Measurements from ENCODE around the gene CFAP77.

CFAP77 gene

DNA sequence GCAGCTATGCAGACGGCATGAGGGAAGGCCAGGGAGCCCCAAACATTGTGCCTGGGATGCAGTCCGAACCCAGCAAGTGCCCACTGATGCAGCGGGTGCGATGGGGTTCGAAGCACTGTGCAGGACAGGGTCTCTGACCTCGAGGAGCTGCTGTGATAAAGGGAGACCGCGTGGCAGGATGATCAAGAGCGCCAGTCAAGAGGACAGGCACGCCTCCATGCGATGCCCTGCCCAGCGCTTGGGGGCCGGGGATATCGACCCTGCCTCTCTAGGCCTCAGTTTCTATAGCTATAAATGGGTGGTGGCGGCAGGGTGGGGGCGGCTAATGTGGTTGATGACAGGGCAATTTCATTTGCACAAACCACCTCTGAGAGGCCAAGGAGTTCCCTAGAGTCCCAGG, 87.7 kb downstream of the CFAP77 start:
- no peak for DNase-seq

DNA sequence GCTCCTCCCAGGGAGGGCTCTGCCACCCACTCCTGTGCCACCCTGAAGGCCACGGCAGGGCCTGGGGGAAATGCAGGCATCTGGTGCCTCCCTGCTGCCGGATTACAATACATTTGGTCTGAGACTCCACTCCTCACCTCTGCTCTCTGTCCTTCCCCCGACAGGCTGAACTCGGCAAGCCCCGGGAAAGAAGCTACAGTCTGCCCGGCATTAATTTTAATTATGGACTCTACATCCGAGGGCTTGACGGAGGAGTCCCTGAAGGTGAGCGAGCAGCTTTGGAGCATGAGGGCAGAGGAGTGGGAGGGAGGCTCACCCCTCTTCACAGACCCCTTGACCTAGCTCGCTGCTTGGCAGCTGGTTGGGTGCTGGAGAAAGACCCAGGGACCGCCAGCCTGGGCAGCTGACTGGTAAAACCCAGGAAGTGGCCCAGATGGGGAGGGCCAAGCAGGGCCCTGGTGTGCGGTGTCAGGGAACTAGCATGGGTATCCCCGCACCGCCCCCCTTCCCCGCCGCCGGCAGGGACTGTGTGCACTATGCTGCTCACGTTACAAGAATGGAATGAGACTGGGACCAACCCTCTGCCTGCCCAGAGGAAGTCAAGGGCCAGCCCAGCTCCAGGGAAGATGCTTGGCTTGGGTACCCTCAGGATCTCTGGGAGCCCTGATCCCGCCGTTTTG, 88.7 kb downstream of the CFAP77 start:
- DNase-seq: no peak

DNA sequence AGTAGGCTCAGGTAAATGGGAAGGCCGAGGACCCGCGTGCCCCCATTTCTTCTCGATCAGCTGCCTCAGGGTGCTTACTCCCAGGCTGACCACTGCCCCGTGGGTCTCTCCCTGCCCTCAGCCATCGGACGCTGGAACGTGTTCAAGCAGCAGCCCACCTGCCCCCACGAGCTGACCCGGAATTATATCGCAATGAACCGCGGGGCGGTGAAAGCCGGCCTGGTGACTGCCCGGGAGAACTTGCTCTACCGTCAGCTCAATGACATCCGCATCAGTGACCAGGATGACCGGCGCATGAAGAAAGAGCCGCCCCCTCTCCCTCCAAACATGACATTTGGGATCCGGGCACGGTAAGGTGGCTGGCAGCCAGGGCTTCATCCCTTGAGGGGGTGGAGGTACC, 89.2 kb downstream of the CFAP77 start:
- DNase-seq: no peak

DNA sequence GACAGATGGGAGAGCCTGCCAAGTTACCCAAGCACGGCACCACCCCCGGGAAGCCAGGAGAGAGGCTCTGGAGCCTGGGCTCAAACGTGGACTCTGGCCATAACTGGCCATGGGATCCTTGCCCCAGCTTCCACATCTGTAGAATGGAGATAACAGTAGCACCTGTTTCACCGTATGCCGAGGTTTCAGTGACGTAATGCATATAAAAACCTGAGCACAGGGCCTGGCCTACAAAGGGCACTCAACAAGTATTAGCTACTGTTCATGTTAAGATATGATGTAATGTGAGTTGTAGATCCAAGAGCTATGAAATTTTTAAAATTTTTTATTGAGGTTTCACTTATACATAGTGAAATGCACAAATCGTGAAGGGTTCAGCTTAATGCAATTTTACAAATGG, 90.2 kb downstream of the CFAP77 start:
- no peak for DNase-seq

DNA sequence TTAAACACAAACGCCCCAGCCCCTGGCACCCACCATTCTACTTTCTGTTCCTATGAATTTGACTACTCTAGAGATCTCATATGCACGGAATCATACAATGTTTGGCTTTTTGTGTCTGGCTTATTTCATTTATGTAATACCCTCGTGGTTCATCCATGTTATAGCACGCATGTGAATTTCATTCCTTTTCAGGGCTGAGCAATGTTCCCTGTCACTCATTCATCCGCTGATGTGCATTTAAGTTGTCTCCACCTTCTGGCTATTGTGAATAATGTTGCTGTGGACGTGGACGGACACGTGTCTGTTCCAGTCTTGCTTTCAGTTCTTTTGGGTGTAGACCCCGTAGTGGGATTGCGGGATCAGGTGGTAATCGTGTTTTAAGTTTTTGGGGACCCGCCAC, 92.5 kb downstream of the CFAP77 start:
- DNase-seq: no peak

DNA sequence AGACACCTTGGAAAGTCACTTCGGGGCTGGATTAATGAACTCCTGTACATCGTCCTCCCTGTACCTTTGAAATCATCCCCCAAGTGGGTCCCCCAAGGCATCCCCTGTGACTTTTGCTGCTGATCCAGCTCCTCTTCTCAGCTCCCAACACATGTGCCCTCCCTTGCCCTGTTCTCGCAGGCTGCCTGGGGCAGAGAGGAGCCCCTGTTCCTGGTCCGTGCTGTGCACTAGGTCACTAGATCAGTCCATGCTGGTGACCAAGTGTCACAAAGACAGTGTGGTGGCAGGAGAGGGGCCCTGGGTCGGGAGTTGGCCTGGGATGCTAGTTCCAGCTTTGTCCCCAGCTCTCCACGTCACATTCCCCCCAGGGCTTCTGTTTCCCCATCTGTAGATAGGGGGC, 93.1 kb downstream of the CFAP77 start:
- no peak for DNase-seq

DNA sequence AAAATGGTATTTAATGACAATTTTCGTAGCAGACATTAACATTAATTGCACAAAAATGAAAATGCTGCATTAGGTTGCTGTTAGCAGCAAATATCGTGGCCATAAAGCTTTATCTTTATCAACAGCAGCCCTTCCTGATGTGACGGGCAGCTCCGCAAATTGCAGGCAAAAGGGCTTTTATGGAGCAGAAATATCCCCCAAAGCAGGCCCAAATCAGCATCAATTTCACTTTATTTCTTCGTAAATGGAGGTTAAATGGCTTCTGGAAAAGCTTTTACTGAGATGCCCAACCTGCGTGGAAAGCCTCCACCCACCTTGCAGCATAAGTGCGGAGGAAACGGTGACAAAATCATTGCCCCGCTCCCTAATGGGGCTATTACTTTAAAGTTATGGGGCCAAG, 94.5 kb downstream of the CFAP77 start:
- DNase-seq: no peak

DNA sequence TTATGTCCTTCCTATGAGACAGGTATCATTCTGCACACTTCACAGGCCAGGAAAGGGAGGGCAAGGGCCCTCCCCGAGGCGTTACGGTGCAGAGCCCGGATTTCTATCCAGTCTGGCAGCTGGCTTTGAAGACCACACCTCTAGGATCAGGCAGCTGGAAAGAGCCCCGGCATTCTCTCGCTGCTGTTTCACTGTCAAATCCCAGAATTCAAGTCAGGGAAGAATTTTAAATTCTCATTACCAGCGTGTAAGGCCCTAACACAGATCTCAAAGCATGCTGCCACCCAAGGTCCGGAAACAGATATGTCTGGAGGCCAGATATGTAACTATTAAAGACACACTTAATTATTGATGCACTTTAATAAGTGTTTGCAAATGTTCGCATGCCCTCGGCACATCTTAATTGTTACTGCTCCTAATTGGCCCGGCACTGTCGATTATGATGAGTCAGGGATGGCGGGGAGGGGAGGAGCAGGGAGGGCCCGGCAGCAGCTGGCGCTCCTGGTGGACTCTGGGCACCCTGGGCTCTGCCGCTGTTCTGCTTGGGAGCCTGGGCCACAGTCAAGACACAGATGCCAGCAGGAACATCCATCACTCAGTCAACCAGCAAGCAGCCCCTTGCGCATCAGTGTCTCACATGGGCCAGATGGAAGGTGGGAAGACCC, 96.1 kb downstream of the CFAP77 start:
- DNase-seq: no peak

DNA sequence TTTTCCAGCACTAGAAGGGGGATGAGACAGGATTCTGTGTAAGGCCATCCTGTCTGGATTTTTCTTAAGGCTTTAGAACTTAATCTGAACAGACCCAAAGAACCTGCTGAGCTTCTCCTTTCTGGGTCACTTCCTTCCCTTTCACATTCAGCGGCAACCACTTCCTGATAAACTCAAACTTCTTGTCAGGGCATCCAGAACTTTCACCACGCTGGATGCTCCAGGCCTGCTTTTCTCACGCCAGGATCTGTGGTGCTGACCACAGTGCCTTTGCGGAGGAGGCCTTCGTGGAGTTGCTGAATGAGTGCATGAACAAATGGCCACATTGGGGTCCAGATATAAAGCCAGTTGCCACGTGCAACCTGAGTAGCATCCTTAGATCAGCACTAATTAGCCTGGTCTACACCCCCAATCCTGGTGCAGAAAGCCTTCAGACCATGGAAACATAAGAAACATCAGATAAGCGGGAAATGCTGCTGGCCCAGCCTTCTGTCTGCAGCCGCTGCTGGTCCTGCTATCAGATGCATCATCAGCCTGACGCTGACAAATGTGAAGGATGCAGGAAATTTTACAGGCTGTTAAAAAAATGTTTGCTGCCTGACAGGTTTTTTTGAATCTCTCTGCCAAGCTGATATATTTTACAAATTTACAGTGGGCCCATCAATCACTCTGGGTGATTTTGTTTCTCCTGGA, 97.1 kb downstream of the CFAP77 start:
- no peak for DNase-seq

DNA sequence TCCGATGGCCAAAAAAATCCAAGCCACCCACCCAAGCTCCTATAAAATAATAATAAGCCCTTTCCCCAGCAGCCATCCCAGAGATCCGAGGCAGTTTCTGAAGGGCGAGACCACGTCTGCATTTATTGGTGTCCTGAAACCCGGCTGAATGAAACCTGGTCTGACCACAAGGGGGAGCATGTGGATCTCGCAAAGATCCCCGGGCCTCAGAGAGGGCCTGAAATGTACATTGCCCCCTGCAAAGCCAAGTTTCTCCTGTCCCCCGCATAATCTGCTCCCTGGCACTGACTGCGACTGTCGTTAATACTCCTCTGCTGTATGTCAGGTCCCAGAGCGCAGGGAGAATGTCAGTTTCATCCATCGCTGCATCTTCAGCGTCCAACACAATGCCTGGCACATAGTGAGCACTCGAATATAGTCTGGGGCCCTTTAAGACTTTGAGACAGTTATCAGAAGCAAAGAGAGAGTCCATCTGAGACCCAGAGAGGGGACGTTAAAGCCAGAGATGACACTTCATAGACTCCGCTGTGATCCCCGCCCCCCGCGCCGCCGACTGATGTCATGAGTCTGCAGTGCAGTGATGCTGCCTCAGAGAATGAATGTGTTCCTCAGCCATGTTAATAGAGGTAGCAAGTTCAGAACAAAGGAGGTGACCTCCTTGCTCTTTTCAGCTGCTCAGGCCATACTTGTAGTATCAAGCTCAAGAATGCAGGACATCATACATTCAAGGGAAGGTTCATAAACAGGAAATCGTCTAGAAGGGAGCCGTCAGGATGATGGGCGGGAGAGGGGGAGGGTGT, 97.9 kb downstream of the CFAP77 start:
- DNase-seq: peak; percentile 65

DNA sequence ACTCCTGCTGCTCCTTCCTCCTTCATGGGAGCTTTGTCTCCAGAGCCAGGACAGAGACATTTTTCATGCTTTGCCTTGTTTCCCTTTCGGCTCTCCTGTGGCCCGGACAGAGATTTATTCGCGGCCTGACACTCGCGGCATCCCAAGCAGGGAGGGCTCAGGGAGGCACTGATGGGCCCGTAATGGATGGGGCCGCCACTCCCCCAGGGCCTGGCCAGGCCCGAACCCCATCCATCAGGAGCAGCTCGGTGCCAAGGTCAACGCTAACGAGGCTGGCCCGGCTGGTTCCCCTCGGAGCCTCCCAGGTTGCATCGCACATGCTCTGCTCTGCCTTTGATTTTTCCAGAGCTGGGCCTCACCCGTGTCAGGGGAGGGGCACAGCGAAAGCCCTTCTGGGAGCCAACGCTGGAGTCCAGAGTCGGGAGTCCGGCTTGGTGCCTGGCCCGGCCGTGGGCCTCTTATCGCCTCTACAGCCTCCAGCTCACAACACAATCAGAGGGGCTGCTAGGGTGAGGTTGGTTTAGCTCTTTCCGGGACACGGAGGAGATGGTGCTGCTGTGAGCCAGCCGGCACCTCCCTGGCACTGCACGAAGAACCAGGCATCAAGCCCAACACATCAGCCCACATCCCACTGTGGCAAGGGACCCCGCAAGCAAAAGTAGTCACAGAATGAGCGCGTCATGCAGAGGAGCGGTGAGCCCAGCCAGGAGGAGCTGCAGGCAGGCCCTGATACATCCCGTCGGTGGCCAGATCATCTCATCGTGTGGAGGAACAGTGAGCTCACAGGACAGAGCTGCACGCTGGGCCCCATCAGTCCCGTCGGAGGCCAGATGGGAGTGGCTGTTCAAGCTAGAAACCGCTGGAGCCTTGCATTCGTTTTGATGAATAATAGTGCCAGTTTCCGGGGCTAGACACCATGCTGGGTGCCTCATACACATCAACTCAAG, 100.2 kb downstream of the CFAP77 start:
- no peak for DNase-seq

DNA sequence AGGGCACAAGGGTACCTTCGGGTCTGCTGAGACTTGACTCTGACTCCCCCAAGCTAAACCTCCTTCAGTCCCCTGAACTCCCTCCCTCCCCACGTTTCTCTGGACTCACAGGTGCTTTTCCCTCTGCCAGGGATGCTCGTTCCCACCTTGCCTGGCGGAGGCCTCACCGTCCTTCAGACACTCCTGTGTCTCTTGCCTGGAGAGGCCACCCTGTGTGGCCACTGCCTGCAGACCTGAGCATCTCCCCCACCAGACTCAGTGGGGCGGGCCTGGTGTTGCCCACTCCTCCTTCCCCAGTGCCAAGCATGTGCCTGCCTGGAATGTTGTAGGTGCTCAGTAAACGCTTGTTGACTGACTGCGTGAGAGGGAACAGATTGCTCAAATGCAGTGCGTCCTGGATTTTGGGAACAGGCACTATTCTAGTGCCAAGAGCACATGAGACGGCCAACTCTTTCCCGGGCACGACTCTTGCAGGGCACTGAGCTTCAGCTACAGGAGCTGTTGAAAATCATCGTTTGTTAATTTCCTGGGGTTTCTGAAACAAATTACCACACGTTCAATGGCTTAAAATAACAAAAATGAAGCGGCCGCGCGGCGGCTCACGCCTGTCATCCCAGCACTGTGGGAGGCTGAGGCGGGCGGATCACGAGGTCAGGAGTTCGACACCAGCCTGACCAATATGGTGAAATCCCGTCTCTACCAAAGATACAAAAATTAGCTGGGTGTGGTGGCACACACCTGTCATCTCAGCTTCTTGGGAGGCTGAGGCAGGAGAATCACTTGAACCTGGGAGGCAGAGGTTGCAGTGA, 101.4 kb downstream of the CFAP77 start:
- DNase-seq: no peak

DNA sequence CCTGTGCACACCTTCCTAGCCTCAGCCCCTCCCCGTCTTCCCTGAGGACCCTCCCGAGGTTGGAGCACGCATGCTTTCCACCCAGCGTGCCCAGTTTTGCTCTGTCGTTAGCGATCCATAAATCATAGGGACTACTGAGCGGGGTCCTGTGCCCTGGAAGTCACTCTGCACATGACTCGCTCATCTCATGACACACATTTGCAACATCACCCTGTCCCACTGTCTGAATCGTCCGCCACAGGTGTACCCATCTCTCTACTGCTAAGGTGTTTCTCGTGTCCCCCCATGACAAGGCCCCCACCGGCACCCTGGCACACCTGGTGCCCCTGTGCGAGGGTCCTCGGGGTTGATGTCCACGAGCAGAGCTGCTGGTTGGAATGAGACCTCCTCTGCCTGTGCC, 103.4 kb downstream of the CFAP77 start:
- no peak for DNase-seq

DNA sequence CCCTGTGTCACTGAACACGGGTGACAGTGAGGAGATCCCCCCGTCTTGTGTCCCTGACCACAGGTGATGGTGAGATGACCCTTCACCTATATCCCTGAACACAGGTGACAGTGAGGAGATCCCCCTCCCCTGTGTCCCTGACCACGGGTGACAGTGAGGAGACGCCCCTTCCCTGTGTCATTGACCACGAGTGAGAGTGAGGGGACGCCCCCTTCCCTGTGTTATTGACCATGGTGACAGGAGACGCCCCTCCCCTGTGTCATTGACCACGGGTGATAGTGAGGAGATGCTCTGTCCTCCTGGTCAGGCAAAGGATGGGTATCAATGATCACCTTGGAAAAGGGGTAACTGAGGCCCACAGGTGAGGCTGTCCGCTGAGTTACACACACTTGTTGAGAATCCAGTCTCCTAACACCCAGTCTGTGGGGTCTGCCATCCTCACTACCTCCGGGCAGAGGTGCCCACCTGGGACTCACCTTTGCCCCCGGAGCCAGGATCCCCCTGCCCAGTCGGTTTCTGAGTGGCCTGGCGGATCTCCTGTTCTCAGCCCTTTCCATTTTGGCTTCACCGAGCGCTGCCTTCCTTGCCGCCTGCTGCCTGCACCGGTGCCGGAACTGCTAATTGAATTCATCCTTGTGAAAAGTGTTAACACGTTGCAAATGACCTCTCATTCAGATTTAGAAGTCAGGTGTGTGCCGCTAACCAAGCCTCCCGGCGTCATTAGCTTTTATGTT, 104.2 kb downstream of the CFAP77 start:
- DNase-seq: no peak

DNA sequence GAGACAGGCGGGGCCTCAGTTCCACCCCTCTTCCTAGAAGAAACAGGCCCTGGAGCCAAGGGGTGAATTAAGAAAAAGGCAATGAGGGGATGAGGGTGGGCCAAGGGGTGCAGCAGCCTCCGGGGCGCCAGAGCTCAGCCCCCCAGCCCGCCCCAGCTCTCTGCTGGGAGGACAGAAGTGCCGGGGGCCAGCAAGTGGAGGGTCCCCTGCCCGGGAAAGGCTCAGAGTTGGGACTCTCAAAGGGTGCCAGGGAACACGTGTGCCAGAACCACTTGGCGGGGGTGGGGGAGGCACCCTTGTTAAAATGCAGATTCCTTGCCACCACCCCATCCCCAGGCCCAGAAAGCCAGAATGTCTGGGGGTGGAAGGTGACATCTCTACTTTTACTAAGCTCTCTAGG, 104.8 kb downstream of the CFAP77 start:
- no peak for DNase-seq

DNA sequence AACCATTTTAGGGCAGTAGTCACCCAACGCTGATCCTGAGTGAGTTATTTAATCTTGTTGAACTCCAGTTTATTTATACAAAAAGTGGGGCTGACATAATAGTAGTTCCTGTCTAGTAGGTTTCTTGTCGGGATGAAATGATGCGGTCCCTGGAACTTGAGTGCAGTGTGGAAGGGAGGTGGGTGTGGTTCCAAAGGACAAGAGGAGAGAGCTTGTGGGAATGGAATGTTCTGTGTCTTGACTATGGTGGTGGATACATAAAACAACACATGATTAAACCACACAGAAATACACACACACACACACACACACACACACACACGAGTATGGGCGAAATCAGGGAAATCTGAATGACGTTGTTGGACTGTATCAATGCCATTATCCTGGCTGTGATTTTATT, 106.3 kb downstream of the CFAP77 start:
- no peak for DNase-seq

DNA sequence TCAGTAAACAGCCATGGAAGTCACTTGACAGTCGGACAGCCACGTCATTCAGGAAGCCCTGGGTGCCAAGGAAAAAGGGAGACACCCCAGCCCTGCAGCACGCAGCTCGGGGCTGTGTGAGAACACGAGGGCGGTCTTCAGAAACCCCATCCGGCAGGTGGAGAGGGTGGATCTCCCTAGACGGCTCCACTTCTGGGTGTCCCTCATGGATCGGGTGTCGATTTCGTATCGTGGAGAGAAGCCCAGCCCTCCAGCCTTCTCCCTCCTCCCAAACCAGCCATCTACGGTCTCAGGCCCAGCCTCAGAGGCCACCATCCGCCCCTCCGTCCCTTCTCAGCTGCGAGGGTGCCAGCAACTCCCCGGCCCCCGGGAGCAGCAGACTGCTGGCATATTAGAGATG, 106.9 kb downstream of the CFAP77 start:
- DNase-seq: no peak

DNA sequence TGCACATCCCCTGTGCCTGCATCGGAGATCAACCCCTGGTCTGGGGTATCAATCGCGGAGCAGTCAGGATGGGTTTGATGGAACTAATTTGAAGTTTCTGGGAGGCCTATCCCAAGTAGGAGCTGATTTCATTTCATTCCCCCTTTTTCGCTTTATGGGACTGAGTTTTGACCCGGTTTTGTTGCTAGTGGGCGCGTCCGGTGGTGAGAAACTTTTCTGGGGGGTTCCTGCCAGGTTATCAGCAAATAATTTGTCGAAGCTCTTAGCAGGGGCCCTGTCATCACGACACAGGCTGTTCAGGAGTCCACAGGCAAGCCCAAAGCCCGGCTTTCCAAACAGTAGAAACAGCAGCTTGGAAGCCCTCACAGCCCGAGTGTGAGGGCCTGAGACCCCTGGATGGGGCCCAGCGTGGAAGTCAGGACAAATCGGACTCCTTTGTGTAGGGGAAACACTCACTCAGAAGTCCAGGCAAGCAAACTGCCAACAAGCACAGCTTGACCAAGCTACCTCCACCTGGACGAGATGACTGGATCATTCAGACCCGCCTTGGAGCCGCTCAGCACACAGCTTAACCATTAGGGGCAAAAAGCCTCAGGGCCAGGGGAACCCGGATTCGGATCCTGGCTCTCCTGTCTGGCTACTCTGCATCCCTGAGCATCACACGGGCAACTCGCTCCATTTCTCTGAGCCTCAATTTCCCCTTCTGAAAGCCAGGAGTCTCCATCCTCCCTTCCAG, 108.0 kb downstream of the CFAP77 start:
- DNase-seq: no peak

DNA sequence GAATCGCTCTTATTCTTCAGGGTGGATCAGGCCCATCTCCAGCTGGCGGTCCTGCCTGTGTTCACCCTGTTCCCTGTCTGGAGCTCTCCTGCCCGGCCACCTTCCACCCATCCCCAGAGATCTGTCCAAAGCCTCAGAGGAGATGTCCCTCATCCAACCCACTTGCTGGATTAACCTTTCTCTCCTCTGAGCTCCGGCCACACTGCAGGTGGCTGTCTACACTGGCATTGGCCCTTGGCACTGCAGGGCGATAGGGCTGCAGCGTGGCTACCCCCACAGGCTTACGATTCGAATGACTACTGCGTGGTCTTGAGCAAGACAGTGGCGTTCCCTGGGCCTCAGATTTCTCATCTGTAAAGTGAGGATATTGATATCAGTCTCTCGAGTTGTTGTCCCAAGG, 108.6 kb downstream of the CFAP77 start:
- DNase-seq: no peak

DNA sequence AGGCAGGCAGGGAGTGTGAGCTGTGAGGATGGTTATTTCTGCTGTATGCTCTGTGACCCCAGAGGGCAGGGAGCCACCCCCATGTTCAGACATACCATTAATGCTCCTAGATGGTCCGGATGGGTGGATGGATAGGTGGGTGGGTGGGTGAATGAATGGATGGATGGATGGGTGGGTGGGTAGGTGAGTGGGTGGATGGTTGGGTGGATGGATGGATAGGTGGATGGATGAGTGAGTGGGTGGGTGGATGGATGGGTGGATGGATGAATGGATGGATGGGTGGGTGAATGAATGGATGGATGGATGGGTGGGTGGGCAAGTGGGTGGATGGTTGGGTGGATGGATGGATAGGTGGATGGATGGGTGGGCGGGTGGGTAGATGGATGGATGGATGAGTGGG, 109.0 kb downstream of the CFAP77 start:
- DNase-seq: no peak
